Muscle layer of colon (tissue), 2 donors: ENCODE results near the gene SIRT5.
A peak's percentile ranks its signal among the peaks of the same experiment; 100 is the strongest.

Experiments used
- H3K27ac ChIP-seq: one replicate; pipeline ENCODE4 v1.7.0; 2013; ENCODE audit warnings: low read depth, mild to moderate bottlenecking, low read length, moderate library complexity
- H3K27me3 ChIP-seq, 2 donors: one replicate each; pipeline ENCODE4 v1.7.0; 2013; ENCODE audit warnings: low read length in 2 of 2, mild to moderate bottlenecking in 2 of 2; ENCODE audit not compliant: insufficient read depth in 2 of 2, control insufficient read depth in 1 of 2
- H3K36me3 ChIP-seq: one replicate; pipeline ENCODE4 v1.7.0; 2013; ENCODE audit warnings: mild to moderate bottlenecking, low read length; ENCODE audit not compliant: insufficient read depth
- H3K4me1 ChIP-seq: one replicate; pipeline ENCODE4 v1.7.0; 2013; ENCODE audit warnings: mild to moderate bottlenecking, low read length; ENCODE audit not compliant: insufficient read depth
- H3K4me3 ChIP-seq, 2 donors: one replicate each; pipeline ENCODE4 v1.7.0; 2013; ENCODE audit warnings: low read length in 2 of 2, low read depth in 1 of 2, mild to moderate bottlenecking in 1 of 2, moderate library complexity in 1 of 2
- H3K9ac ChIP-seq: one replicate; pipeline ENCODE4 v1.7.0; 2013; ENCODE audit warnings: low read length
- H3K9me3 ChIP-seq: one replicate; pipeline ENCODE4 v1.7.0; 2013; ENCODE audit warnings: mild to moderate bottlenecking, low read length
- donor health status: abdominal sarcoma.
- donor health status: Adenocarcinoma of cecum.

Gene SIRT5

DNA sequence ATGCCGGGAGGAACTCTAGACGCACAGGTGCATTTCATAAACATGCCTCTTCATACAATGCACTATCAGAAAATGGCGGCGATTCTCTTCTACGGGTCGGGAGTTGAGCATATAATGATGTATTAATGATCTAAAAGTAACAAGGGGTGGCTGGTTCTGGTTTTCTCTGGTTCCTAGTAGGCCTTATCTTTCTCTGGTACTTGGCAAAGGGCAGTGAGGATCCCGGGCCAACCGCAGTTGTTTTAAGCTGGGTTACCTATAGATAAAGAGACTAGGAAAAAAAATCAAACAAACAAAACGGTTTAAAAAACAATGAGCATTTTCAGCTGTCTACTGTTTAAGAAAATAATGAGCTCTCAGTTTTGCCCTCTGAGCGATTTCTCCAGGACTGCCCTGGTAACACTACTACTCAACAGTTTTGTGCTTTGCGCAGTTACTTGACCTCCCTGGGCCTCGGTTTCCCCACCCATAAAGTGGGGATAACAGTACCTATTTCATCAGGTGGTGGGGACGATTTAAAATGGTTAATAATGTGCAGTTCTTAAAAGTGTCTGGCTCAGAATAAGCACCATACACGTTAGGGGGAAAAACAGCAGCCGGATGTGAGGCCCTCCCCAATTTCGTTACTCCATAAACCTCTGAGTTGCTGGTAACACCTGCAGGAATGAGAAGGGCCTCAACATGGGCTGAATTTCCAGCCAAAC is 1.3 kb upstream of the SIRT5 start:
- Histone ChIP-seq H3K36me3 (no peaks in the 10 kb centered on the region), H3K4me1 (peaks cover 8% of the 10 kb centered on the region), H3K4me3 (peak overlapping the region in 1 of 2 donors; percentile 53), H3K9me3 (no peaks in the 10 kb centered on the region), H3K9ac (peak overlapping the region; percentile 10), H3K27me3 (no peaks in the 10 kb centered on the region), H3K27ac (peak overlapping the region; percentile 88)

DNA sequence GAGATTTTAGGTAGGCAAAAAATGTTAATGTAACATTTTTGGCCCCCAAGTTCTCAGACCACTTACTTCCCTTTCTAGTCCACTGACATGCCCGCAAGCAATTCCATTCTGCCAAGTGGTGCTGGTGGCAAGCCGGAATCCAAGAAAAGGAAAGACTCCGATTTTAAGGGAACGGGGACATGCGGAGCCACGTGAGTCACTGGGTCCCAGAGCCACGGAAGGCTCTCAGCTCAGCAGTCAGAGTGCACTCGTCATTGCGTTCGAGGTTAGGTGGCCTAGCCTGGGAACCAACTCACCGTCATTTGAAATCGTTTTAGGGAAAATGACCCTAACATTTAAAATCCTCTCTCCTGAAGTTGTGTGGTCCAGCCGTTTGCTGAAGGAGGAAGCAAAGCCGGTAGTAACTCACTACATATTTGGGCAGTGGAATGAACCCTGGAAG is 711 bp upstream of the SIRT5 start:
- Histone ChIP-seq H3K4me3 (peak overlapping the region; percentile 53 to 100), H3K9ac (peak overlapping the region; percentile 10), H3K27ac (peak overlapping the region; percentile 88), H3K4me1 (peaks cover 8% of the 10 kb centered on the region), H3K9me3 (no peaks in the 10 kb centered on the region), H3K36me3 (no peaks in the 10 kb centered on the region), H3K27me3 (no peaks in the 10 kb centered on the region)

DNA sequence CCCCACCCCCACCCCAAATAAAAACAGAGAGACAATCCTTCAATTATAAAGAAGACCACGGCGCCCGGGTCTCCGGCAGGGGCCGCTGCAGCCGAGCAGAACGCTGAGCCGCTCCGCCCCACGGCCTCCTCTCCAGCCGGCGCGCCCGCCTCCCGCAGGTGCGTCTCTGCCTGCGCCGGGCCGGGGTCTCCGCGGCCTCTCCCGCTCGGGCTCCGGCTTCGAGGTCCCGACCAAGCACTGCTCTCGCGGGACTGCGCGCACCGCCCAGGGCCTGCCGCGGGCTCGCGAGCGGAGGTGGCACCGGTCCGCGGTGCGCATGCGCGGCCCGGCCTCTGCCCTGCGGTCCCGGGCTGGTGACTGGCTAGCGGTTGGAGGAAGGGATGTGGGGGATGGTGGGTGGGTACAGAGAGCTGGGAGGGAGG is 241 bp upstream of the SIRT5 start:
- H3K4me1 ChIP-seq, result peaks cover 8% of the 10 kb centered on the region
- H3K27me3 ChIP-seq, result no peaks in the 10 kb centered on the region
- H3K36me3 ChIP-seq, result no peaks in the 10 kb centered on the region
- H3K9ac ChIP-seq, result peak overlapping the region; percentile 85
- peak overlapping the region; percentile 91 to 100 for H3K4me3 ChIP-seq
- no peaks in the 10 kb centered on the region for H3K9me3 ChIP-seq
- peak overlapping the region; percentile 88 for H3K27ac ChIP-seq

DNA sequence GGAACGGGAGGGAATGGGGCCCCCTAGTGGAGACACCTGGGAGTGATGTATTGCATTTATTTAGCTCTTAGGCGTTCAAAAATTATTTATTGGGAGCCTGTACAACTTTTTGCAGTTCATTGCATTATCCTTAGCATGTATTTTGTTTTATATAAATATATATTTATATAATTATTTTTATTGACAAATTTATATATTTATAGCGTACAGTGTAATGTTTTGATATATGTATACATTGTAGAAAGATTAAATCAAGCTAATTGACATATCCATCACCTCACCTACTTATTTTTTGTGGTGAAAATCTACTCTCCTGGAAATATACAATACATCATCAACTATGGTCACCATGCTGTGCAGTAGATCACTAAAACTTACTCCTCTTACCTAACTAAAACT is 975 bp downstream of the SIRT5 start:
- H3K9ac ChIP-seq, result no peak overlapping the region
- H3K36me3 ChIP-seq, result no peaks in the 10 kb centered on the region
- no peaks in the 10 kb centered on the region for H3K9me3 ChIP-seq
- peak overlapping the region; percentile 91 to 100 for H3K4me3 ChIP-seq
- peak overlapping the region; percentile 88 for H3K27ac ChIP-seq
- no peaks in the 10 kb centered on the region for H3K27me3 ChIP-seq
- peaks cover 8% of the 10 kb centered on the region for H3K4me1 ChIP-seq

DNA sequence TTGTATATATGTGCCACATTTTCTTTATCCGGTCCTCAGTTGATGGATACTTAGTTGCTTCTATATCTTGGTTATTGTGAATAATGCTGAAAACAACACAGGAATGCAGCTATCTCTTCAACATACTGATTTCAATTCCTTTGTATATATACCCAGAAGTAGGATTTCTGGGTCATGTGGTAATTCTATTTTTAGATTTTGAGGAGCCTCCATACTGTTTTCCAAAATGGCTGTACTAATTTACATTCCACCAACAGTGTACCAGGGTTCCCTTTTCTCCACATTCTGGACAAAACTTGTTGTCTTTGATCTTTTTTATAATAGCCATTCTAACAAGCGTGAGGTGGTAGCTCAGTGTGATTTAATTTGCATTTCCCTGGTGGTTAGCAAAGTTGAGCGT is 1.6 kb downstream of the SIRT5 start:
- no peak overlapping the region for H3K4me3 ChIP-seq
- H3K27ac ChIP-seq, result no peak overlapping the region
- peaks cover 8% of the 10 kb centered on the region for H3K4me1 ChIP-seq
- H3K9ac ChIP-seq, result no peak overlapping the region
- no peaks in the 10 kb centered on the region for H3K9me3 ChIP-seq
- peaks cover 2% of the 10 kb centered on the region for H3K36me3 ChIP-seq
- no peaks in the 10 kb centered on the region for H3K27me3 ChIP-seq

DNA sequence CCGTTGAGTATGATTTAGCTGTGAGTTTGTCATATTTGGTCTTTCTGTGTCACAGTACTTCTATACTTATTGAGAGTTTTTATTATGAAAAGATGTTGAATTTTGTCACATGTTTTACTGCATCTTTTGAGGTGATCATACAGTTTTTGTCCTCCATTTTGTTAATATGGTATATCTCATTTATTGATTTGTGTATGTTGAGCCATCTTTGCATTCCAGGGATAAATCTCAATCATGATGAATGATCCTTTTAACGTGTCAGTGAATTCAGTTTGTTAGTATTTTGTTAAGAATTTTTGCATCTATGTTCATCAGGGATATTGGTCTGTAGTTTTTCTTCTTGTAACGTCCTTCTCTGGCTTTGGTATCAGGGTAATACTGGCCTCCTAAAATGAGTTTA is 3.5 kb downstream of the SIRT5 start:
- peaks cover 11% of the 10 kb centered on the region for H3K36me3 ChIP-seq
- no peaks in the 10 kb centered on the region for H3K9me3 ChIP-seq
- no peak overlapping the region for H3K27ac ChIP-seq
- no peak overlapping the region for H3K9ac ChIP-seq
- no peaks in the 10 kb centered on the region for H3K27me3 ChIP-seq
- no peak overlapping the region for H3K4me3 ChIP-seq
- peaks cover 8% of the 10 kb centered on the region for H3K4me1 ChIP-seq

DNA sequence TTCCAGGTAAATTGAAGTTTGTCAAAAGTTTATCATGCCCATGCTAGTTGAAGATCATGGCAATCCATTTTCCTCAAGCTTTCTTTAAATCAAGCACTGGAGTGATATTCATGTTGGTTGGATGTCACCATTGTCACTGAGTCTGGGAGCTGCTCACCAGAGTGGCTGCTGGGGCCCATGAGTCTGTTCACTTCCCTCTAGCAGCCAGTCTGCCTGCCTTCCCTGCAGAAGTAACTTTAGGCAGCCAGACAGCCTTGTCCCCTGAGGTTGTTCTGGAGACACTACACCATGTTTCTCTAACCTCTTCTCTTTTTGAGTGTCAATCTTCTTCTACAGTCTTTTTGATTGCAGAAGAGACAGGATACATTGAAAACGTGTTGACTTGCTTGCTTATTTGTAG is 5.5 kb downstream of the SIRT5 start:
- Histone ChIP-seq H3K4me3 (no peak overlapping the region), H3K4me1 (no peaks in the 10 kb centered on the region), H3K9me3 (no peaks in the 10 kb centered on the region), H3K36me3 (peaks cover 16% of the 10 kb centered on the region), H3K27ac (no peak overlapping the region), H3K9ac (no peak overlapping the region), H3K27me3 (no peaks in the 10 kb centered on the region)

DNA sequence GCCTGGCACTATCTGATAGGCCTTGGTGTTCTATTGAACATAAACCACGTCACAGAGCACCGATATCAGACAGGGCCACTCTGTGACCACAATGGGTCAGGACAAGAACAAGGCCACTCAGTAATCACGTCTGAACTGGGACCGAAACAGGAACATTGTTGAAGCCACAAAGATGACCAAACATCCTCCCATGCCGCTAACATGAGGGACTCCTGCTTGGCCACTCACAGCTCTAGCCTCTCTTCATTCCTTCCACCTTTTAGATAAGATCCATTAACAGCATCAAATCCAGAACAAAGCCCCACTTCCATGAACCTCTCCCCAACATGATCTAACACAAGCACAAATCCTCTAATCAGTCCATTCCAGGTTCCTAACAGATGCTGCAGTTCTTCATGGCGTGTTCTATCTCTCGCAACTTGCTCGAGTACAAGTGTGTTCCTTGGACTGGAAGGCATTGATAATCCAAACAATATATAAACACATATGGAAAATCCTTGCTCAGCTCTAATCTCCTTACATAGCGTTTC is 7.4 kb downstream of the SIRT5 start:
- Histone ChIP-seq H3K4me3 (no peak overlapping the region), H3K4me1 (no peaks in the 10 kb centered on the region), H3K27ac (no peak overlapping the region), H3K9me3 (no peaks in the 10 kb centered on the region), H3K36me3 (peaks cover 19% of the 10 kb centered on the region), H3K27me3 (no peaks in the 10 kb centered on the region), H3K9ac (no peak overlapping the region)

DNA sequence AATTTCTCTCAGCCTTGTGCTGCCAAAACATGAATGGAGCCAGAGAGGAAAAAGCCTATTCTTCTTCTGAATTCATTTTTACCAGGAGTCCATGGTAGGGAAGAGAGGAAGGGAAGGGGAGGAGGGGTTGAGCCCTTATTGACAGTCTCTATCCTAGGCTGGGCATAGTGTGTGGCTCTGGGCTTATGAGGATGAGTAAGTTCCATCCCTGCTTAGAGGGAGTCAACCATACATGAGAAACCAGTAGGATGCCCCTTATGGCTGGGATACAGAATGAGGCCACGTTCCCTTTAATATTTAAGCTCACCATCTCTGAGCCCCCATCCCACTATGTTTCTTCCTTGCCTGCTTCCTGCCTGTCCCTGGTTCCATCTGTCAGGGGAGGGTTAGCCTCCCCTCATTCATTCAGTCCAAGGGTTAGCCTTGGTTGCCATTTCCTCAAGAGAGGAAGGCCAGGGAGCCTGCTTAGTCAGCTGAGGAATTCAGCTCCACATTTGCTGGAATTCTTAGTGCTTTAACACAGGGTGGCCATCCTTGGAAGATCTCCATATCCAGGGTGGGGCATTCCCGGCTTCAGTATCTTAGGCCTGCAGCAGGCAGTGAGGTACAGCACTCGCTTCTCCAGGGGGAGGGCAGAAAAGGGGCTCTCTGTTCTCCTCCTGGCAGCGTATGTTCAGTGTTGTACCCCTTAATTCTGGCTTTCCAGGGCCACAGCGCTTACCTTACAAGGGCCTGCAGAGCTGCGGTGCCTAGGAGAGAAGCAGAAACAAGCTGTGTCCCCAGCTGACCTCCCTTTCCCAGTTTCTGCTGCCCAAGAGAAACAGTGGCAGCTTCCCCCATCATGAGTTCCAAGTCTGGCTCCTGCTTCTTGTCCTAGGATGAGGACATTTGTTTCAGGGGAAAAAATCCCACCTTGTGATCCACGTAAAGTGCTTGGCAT is 12.5 kb downstream of the SIRT5 start:
- Histone ChIP-seq H3K9me3 (no peaks in the 10 kb centered on the region), H3K36me3 (peaks cover 32% of the 10 kb centered on the region), H3K4me3 (no peak overlapping the region), H3K27ac (no peak overlapping the region), H3K9ac (no peak overlapping the region), H3K4me1 (no peaks in the 10 kb centered on the region), H3K27me3 (no peaks in the 10 kb centered on the region)

DNA sequence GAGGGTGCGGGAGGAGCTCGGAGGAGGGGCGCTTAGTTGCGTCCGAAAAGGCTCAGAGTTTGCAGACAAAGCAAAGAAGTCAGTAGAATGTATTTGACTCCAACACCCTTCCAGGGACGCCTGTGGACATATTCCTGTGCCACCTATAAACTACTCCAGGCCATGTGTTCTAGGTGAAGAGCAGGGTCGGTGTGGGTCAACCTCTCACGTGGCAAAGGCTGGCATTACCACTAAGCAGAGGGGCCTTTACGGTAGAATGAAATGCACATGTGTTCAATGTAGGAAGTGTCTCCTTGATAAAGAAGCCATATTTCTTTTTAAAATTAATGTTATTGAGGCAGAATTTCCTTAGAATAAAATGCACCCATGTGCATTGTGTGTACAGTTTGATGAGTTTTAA is 15.4 kb downstream of the SIRT5 start:
- no peaks in the 10 kb centered on the region for H3K27me3 ChIP-seq
- H3K4me3 ChIP-seq, result no peak overlapping the region
- H3K27ac ChIP-seq, result no peak overlapping the region
- peaks cover 45% of the 10 kb centered on the region for H3K36me3 ChIP-seq
- no peaks in the 10 kb centered on the region for H3K9me3 ChIP-seq
- H3K4me1 ChIP-seq, result no peaks in the 10 kb centered on the region
- no peak overlapping the region for H3K9ac ChIP-seq

DNA sequence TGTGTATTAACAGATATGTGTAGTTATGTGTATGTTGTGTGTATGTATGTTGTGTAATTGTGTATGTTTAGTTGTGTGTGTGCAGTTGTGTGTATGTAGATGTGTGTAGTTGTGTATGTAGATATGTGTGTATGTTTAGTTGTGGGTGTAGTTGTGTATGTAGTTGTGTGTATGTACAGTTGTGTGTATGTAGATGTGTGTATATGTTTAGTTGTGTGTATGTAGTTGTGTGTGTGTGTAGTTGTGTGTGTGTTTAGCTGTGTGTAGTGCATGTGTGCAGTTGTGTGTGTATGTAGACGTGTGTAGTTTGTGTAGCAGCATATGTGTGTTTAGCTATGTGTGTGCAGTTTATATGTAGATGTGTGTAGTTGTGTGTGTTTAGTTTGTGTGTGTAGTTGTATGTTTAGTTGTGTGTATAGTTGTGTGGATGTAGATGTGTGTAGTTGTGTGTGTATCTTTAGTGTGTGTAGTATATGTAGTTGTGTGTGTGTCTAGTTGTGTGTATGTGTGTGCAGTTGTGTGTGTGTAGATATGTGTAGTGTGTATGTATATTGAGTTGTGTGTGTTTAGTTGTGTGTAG is 16.3 kb downstream of the SIRT5 start:
- no peaks in the 10 kb centered on the region for H3K27me3 ChIP-seq
- no peak overlapping the region for H3K4me3 ChIP-seq
- H3K9ac ChIP-seq, result no peak overlapping the region
- peaks cover 48% of the 10 kb centered on the region for H3K36me3 ChIP-seq
- H3K9me3 ChIP-seq, result no peaks in the 10 kb centered on the region
- H3K27ac ChIP-seq, result no peak overlapping the region
- H3K4me1 ChIP-seq, result no peaks in the 10 kb centered on the region
